NOMO-1 (cell line): ENCODE data around the gene PLD2.

ENCODE experiments used
- DNase-seq, 2 experiments: peaks; one replicate each; lab custom pipeline; 2025; ENCODE audit not compliant: unreplicated experiment in 2 of 2; lab: John Stamatoyannopoulos, UW

The PLD2 gene

DNA sequence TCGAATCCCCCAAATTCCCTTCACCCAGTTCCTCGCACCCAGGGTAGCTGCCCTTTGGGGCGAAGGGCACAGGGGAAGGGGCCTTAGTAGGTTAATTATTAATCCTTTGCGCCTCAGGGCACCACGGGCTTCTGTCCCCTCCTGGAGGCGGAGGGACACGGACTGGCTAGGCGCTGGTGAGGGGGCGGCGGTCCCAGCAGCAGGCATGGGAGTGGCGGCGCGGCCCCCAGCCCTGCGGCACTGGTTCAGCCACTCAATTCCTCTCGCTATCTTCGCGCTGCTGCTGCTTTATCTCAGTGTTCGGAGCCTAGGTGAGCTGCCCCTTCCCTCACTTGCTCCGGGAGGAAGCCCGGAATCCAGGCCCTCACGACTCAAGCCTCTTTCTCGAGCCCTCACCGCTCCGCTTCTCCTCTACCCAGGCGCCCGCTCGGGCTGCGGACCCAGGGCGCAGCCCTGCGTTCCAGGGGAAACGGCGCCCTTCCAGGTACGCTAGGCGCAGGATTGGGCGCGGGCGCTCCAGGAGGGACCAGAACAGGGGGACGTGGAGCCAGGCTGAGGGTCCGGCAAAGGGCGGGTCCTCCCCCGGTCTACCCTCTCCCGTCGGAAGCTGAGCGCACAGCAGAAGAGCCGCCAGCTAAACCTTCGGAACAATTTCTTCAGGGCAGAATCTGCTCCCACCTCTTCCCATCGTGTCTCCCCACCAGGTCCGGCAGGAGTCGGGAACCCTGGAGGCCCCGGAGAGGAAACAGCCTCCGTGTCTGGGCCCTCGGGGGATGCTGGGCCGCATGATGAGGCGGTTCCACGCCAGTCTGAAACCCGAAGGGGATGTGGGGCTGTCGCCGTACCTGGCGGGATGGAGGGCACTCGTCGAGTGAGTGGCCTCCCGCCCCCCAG lies 17.9 kb upstream of the PLD2 start, which contains the start of gene GLTPD2:
Gene GLTPD2, plus strand, starts transcription at position 158 of the 894 bp plus-strand sequence. Its CDS starts 48 bp downstream, at position 206.
- DNase-seq: no peak

DNA sequence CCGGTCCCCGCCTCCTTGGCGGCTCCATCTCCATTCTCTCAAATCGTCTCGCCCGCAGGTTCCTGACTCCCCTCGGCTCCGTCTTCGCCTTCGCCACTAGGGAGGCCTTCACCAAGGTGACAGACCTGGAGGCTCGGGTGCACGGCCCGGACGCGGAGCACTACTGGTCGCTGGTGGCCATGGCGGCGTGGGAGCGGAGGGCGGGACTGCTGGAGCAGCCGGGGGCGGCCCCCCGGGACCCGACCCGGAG lies 17.3 kb upstream of the PLD2 start:
- DNase-seq: peak in 1 of 2 experiments; percentile 63

DNA sequence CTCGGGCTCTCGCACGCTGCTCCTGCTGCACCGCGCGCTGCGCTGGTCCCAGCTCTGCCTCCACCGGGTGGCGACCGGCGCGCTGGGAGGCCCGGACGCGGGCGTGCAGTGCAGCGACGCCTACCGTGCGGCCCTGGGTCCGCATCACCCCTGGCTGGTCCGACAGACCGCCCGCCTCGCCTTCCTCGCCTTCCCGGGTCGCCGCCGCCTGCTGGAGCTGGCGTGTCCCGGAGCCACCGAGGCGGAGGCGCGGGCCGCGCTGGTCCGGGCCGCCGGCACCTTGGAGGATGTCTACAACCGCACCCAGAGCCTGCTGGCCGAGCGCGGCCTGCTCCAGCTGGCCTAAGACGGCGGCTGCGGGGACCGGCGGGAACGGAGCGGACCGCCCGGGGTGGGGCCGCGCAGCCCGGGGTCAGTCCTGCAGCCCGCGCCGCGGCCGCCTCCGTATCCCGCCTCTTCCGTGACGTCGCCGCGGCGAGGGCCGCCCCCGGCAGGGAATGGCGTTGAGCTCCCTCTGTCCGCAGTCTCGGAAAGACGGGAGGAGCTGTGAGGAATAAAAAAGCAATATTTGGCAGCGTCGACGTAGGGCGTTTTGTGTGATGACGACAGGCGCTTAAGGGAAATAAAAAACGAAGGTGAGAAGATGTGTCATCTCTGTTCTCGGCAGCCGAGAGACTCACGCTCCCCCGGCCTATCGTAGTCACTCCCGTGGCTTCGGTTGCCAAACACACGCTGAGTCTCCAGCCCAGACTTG lies 16.8 kb upstream of the PLD2 start:
- peak; percentile 79 to 82 for DNase-seq

DNA sequence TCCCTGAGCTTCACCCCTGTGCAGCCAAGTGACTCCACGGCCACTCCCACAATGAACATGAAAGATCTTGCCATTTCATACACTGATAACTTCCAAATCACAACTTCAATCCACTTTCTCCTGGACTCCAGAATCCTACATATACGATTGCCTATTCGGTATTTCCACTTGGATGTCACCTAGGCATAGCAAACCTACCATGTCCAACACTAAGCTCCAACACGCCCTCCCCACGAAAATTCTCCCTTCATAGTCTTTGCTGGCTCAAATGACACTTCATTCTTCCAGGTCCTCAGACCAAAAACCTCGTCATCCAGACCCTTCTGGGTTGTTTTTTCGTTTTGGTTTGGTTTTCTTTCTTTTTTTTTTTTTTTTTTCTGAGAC lies 16.3 kb upstream of the PLD2 start:
- no peak for DNase-seq

DNA sequence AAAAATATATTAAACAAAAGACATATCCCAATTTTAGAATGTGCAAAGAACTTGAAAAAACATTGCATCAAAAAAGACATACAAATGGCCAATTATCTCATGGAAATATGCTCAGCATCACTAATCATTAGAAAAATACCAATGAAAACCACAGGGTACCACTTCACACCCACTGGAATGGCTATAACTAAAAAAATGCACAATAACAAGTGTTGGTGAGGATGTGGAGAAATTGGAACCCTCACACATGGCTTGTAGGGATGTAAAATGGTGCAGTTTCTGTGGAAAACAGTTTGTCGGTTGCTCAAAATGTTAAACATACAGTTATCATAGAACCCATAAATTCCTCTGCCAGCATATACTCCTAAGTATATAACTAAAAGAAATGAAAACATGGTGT lies 11.8 kb upstream of the PLD2 start:
- DNase-seq: no peak

DNA sequence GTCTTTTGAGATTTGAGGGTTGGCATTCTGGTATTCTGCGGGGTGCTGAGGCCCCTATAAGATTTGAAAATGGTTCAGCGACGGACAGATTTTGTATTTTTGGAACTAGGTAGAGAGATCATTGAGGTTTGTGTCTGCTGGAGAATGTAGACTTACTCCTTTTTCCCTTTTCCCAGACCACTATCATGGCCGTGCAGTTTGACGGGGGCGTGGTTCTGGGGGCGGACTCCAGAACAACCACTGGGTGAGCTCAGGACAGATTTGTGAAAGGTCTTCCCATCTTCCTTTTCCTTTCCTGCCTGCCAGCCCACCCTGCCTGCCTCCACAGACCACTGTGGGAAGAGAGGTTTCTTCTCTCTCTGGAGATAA lies 10.4 kb upstream of the PLD2 start:
- peak in 1 of 2 experiments; percentile 10 for DNase-seq

DNA sequence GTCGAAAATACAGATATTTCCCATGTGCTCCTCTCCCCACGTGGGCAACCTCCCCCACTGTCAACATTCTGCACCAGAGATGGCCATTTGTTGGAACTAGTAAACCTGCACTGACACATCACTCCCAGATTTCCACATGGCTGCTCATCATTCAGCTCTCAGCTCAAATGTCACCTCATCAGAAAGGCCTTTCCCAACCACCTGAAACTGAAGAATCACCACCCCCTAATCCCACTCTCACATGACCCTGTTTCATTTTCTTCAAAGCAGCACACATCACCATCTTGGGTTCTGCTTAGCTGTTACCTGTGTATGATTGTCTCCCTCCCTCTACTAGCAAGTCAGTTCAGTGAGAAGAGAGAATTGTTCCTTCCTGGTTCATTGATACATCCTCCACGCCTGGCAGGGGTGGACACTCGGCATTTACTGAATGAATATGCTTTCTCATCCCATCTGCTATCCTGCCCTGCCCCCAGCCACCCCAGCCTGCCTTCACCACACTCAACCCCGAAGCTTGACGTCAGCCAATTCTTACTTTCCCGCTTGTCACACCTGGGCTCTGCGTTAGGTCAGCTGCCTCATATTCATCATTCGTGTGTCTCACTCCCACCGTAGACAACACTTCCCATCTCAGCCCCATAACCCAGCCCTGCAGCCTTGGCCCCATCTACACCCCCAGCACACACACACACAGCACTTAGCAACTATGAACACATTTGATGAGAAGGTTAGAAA lies 6.3 kb upstream of the PLD2 start:
- DNase-seq: no peak

DNA sequence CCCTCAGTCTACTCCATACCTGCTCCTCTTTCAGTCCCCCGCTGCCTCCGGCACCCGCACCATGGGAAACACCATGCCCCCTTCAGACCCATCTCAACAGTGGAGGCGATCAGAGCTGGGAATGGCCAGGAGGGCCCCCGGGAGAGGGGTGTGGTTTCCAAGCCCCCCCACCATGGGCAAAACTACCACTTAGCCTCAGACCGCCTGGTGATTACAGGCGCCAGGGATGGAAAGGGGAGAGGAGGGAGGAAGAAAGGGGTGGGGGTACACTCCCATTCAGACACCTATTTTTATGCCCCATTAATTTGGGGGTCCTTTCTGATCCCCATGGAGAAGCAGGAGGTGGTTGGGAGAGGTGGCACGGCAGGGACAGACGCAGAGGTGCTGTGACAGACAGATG lies 4.7 kb upstream of the PLD2 start, which contains the start of gene C17orf114:
Gene C17orf114, minus strand, starts transcription at position 101 of the 400 bp plus-strand sequence.
- DNase-seq: no peak

DNA sequence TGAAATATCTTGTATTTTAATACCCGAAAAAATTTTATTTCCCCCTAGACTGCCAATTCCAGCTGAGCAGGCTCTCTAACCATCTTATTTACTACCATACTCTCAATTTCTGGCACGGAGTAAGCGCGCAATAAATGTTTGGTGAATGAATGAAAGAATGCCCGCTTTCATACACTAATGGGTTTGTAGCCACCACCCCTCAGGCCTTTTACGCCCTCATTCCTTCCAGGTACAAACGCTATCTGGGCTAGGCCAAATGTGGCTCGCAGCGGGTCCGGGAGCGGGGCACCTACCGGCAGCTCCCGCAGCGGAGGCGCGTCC lies 536 bp upstream of the PLD2 start:
- DNase-seq: no peak

DNA sequence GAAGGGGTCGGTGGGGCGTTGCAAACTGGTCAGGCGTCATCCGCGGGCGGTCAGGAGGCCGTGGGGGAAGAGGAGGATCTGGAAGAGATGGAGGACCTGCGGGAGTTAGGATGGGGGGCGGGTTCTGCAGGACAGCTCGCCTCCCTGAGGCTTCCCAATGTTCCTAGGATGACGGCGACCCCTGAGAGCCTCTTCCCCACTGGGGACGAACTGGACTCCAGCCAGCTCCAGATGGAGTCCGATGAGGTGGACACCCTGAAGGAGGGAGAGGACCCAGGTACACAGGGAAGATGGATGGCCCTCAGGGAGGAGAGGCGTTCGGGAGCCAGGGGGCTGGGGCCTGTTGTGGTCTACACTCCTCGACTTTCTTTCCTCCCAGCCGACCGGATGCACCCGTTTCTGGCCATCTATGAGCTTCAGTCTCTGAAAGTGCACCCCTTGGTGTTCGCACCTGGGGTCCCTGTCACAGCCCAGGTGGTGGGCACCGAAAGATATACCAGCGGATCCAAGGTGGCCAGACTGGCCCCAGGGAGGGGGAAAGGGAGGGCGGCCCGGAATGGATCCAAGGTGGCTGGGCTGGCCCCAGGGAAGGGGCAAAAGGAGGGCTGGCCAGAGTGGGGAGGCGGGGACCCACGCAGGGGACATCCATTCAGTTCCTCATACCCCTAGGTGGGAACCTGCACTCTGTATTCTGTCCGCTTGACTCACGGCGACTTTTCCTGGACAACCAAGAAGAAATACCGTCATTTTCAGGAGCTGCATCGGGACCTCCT lies 839 bp downstream of the PLD2 start:
- DNase-seq: no peak

DNA sequence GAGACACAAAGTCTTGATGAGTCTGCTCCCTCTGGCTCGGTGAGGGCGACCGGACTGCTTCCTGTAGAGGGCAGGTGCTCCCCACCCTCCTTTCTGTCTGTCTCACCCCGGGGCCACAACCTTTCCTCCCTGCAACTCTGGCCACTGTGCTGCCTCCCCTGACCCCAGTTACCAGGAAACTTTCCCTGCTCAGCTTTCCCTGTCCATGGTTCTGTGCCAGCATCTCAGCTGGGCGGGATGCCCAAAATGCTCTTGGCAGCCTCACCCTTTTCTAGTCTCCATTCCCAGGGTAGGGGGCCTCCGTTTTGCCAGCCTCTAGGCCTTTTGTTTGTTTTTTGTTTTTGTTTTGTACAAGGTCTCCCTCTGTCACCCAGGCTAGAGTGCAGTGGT lies 1.4 kb downstream of the PLD2 start:
- no peak for DNase-seq

DNA sequence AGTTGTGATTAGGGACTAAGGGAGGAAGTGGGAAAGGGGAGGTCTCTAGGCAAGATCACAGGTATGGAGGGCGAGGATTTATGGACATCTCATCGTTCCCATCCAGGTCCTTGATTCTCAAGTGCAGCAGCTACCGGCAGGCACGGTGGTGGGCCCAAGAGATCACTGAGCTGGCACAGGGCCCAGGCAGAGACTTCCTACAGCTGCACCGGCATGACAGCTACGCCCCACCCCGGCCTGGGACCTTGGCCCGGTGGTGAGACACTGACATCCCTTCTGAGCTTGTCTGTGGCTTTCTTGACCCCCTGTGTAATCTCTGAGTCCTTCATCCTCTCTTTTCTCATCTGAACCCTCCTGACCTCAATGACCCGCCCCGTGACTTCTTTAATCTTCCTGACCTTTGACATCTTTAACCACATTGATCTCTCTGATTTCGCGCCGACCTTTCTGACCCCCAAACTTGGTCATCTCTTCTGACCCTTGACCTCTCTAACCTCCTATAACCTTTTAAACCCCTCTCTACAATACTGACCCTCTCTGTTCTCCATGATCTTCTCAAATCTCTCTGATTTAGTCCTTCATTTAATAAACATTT lies 3.8 kb downstream of the PLD2 start:
- DNase-seq: no peak

DNA sequence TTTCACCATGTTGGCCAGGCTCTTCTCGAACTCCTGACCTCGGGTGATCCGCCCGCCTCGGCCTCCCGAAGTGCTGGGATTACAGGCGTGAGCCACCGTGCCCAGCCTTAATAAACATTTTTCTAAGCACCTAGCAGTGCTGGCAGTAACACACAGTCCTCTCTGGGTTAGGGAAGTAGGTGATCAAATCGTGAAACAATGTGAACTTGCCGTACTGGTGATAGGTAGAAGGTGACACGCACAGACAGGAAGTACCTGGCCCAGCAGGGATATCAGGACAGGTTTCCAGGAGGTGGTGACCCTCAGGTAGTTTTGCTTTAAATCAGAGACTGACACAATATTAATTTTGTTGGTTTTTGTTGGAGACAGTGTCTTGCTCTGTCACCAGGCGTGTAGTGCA lies 4.5 kb downstream of the PLD2 start:
- DNase-seq: no peak

DNA sequence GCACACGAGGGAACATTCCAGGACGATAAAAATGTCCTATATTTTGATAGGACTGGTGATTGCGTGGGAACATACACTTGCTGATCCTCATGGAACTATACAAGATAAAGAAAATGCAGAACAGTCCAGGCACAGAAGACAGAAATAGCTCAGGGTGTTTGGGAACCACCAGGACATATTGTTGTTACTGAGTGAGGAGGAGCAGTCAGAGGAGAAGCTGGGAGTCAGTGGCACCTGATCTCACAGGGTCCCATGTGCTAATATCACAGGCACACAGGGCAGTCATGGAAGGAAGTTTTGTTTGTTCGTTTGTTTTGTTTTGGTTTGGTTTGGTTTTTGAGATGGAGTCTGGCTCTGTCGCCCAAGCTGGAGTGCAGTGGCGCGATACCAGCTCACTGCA lies 5.7 kb downstream of the PLD2 start:
- DNase-seq: no peak

DNA sequence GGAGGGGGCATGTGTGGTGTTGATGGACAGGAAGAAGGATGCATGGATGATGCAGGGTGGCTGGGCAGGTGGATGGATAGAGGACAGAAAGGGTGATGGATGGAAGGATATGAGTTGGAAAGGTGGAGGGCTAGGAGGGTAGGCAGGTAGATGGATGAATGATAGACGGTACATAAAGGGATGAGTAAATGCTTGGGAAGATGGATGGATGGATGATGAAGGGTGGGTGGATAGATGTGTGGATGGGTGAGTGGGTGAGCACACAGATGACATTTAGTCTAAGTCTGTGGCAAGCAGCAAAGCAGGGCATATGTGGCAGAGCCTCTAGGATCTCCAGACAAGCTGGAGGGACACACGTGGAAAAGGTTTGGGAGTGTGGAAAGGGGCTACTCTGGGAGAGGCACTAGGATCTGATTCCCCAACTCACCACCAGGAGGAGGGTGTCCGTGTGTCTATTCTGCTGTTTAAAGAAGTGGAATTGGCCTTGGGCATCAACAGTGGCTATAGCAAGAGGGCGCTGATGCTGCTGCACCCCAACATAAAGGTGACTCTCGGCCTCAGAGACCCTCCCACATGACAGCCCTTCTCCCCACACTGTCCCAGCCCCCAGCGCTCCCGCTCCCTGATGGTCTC lies 8.2 kb downstream of the PLD2 start:
- no peak for DNase-seq

DNA sequence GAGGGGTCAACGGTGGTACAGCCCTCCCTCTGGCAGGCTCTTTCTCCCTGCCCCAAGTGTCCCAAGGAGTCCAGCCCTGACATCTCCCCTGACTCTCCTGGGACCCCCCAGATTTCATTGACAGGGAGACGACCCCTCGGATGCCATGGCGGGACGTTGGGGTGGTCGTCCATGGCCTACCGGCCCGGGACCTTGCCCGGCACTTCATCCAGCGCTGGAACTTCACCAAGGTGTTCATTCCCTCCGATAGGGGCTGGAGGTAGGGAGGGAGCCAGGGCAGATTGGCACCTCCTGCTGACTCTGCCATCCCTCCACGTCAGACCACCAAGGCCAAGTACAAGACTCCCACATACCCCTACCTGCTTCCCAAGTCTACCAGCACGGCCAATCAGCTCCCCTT lies 9.9 kb downstream of the PLD2 start:
- no peak for DNase-seq

DNA sequence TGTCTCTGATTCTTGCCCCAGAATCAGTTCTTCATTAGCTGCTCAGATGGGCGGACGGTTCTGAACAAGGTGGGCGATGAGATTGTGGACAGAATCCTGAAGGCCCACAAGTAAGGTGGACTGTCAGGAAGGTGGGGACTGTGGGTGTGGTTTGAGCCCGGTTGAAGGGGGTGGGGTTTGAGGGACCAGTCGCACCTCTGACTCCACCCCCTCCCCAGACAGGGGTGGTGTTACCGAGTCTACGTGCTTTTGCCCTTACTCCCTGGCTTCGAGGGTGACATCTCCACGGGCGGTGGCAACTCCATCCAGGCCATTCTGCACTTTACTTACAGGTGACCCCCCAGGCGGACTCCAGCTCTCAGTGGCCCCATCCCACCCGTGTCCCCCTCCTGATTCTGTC lies 11.3 kb downstream of the PLD2 start:
- DNase-seq: no peak

DNA sequence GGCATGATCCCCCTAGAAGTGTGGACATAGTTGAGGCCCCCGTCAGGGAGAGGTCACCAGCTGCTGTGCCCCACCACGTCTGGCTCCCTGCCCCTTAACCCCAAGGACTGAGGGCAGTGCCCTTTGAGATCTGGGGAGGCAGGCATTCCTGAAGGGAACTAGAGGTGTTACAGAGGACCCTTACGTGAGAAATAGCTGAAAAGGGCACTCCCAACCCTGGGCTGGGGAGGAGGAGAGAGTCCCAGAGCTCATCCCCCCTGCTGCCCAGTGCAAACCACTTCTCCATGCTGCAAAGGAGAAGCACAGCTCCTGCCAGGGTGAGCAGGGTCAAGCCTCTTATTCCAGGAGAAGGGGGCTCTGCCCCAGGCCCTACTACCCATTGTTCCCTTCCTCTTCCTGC lies 15.9 kb downstream of the PLD2 start:
- DNase-seq: no peak

DNA sequence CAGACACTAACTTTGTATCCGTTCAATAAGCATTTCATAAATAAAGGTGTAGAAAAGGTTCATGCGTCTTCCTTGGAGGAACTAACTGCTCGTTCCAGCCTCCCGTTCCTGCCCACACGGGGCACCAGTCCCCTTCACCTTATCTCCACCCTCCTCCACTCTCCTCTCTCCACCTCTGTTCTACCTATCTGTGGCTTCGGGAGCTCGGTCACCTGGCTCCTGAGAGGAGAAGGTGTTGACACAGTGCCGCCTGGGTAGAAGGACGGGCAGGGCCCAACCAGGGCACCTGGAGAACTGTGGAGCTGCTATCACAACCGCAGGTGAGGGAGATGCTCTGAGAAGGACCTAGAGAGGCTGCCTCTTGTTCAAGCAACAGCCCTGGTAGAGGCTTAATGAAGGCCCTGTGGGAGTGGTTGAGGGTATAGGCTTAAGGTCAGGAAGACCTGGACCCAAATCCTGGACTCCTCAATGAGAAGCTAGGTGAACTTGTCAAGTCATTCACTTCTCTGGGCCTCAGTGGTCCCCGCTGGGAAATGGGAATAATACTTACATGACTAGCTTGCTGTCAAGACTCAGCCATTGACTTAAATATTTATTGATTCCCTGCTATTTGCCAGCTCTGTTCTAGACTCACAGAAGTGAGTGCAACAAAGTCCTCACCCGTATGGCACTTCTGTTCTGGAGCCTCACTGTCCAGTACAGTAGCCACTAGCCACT lies 16.6 kb downstream of the PLD2 start:
- DNase-seq: no peak

DNA sequence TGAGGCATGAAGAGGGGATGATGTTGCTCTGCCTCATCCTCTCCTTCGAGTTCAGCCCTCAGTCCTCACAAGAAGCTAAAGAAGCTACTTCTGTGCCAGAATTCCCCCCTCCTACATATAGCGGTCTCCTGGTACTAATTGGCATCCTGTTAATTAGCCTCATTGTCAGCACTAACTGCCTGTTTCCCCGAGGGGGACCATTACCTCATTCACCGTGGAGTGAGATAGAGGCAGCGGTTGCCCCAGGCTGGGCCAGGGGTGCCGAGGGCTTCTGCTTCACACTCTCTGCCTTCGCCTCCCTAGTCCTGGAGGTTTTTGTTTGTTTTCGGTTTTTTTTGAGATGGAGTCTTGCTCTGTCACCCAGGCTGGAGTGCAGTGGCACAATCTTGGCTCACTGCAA lies 20.4 kb downstream of the PLD2 start:
- DNase-seq: no peak
